Liver (tissue), 3 donors: ENCODE data around the gene CATSPERZ.

Source experiments
- ATF3 ChIP-seq: IDR thresholded peaks from 2 replicates; pipeline ENCODE4 v1.6.1; 2016; ENCODE audit warnings: antibody characterized with exemption
- CTCF ChIP-seq: fragments of 150-350 bp; IDR thresholded peaks from 2 replicates; pipeline ENCODE4 v1.5.1; 2017; ENCODE audit warnings: improper control_type of control experiment, low read depth, low read length; ENCODE audit not compliant: missing input control
- GABPA ChIP-seq, 2 donors: IDR thresholded peaks in 1 of 2; conservative IDR thresholded peaks in 1 of 2; 2 replicates each; pipeline ENCODE4 v1.6.1; 2016; ENCODE audit warnings: antibody characterized with exemption in 2 of 2, mild to moderate bottlenecking in 1 of 2, moderate library complexity in 1 of 2
- RAD21 ChIP-seq, 2 donors: IDR thresholded peaks; 2 replicates each; pipeline ENCODE4 v1.6.1; 2016; ENCODE audit warnings: antibody characterized with exemption in 2 of 2, mild to moderate bottlenecking in 2 of 2
- REST ChIP-seq: IDR thresholded peaks from 2 replicates; pipeline ENCODE4 v1.6.1; 2016; ENCODE audit warnings: antibody characterized with exemption, mild to moderate bottlenecking
- RXRA ChIP-seq, 2 donors: IDR thresholded peaks; 2 replicates each; pipeline ENCODE4 v1.6.1; 2017 to 2018; ENCODE audit warnings: antibody characterized with exemption in 2 of 2, mild to moderate bottlenecking in 1 of 2
- SP1 ChIP-seq: IDR thresholded peaks from 2 replicates; pipeline ENCODE4 v1.6.1; 2018; ENCODE audit warnings: antibody characterized with exemption, mild to moderate bottlenecking
- YY1 ChIP-seq: IDR thresholded peaks from 2 replicates; pipeline ENCODE4 v1.6.1; 2016; ENCODE audit warnings: antibody characterized with exemption, mild to moderate bottlenecking
- ZBTB33 ChIP-seq: IDR thresholded peaks from 2 replicates; pipeline ENCODE4 v1.6.1; 2016; ENCODE audit warnings: antibody characterized with exemption
- donor health status: healthy.
- donor health status: healthy.

GRCh38 chr11:64266339-64266738 is 33.8 kb upstream of the CATSPERZ start:
- no peak for TF ChIP-seq RAD21 (IDR thresholded peaks at IDR 0.05)
- no peak for TF ChIP-seq ATF3
- TF ChIP-seq CTCF = no peak
- no peak for TF ChIP-seq SP1
- TF ChIP-seq GABPA (IDR thresholded peaks at IDR 0.05 in 1 of 2, conservative IDR thresholded peaks at IDR 0.05 in 1 of 2) = no peak
- TF ChIP-seq RXRA (IDR thresholded peaks at IDR 0.05) = no peak
- TF ChIP-seq REST = no peak
- no peak for TF ChIP-seq ZBTB33
- no peak for TF ChIP-seq YY1
